H1 (cell line): ENCODE measurements around the gene OSBPL2.

Experiments used
- BACH1 ChIP-seq: IDR thresholded peaks from 2 replicates; pipeline ENCODE4 v1.6.1; 2012; ENCODE audit warnings: low read length, improper control_type of control experiment
- CTCF ChIP-seq, 3 experiments: IDR thresholded peaks; 1 replicate in 2 of 3; 2 replicates in 1 of 3; pipeline versions ENCODE4 v1.5.1 to v1.6.1; 2011; ENCODE audit warnings: low read length in 3 of 3, mild to moderate bottlenecking in 3 of 3, inconsistent platforms in 2 of 3, low read depth in 1 of 3, moderate library complexity in 1 of 3; ENCODE audit not compliant: insufficient read depth in 1 of 3; ENCODE audit errors: control extremely low read depth in 1 of 3
- EP300 ChIP-seq, 2 experiments: IDR thresholded peaks; 1 replicate in 1 of 2; 2 replicates in 1 of 2; pipeline ENCODE4 v1.6.1; 2011 to 2012; ENCODE audit warnings: low read depth in 2 of 2, low read length in 2 of 2, mild to moderate bottlenecking in 2 of 2, borderline replicate concordance in 1 of 2, inconsistent platforms in 1 of 2, moderate library complexity in 1 of 2
- HDAC6 ChIP-seq: IDR thresholded peaks from one replicate; pipeline ENCODE4 v1.7.1; 2012; ENCODE audit warnings: low read depth, mild to moderate bottlenecking, inconsistent platforms, low read length, moderate library complexity
- JUN ChIP-seq: IDR thresholded peaks from 2 replicates; pipeline ENCODE4 v1.6.1; 2011; ENCODE audit warnings: low read depth, mild to moderate bottlenecking, improper control_type of control experiment, low read length
- JUND ChIP-seq: IDR thresholded peaks from 2 replicates; pipeline ENCODE4 v1.6.1; 2011; ENCODE audit warnings: mild to moderate bottlenecking, improper control_type of control experiment, low read length
- POLR2A ChIP-seq, 2 experiments: IDR thresholded peaks; 1 replicate in 1 of 2; 2 replicates in 1 of 2; pipeline ENCODE4 v1.6.1; 2011; ENCODE audit warnings: low read depth in 2 of 2, low read length in 2 of 2, mild to moderate bottlenecking in 2 of 2; ENCODE audit errors: control extremely low read depth in 1 of 2
- TEAD4 ChIP-seq: IDR thresholded peaks from 2 replicates; pipeline ENCODE4 v1.6.1; 2012; ENCODE audit warnings: low read depth, low read length, inconsistent platforms, mixed read lengths
- TF ChIP-seq, protein P1 (sequence below): IDR thresholded peaks from 2 replicates; pipeline ENCODE4 v1.6.1; 2012; ENCODE audit warnings: inconsistent platforms
- TF ChIP-seq, protein P2 (sequence below): IDR thresholded peaks from 2 replicates; pipeline ENCODE4 v1.6.1; 2012; ENCODE audit warnings: low read length, inconsistent platforms

- no peak for TF ChIP-seq JUND
- TF ChIP-seq CTCF (IDR thresholded peaks at IDR 0.05; ENCODE audit: control extremely low read depth in 1 of 3, insufficient read depth in 1 of 3, low read depth in 1 of 3, low read length in 3 of 3): no peak
- TF ChIP-seq, protein P1, sequence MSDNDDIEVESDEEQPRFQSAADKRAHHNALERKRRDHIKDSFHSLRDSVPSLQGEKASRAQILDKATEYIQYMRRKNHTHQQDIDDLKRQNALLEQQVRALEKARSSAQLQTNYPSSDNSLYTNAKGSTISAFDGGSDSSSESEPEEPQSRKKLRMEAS: no peak
- TF ChIP-seq HDAC6: no peak
- TF ChIP-seq, protein P2, sequence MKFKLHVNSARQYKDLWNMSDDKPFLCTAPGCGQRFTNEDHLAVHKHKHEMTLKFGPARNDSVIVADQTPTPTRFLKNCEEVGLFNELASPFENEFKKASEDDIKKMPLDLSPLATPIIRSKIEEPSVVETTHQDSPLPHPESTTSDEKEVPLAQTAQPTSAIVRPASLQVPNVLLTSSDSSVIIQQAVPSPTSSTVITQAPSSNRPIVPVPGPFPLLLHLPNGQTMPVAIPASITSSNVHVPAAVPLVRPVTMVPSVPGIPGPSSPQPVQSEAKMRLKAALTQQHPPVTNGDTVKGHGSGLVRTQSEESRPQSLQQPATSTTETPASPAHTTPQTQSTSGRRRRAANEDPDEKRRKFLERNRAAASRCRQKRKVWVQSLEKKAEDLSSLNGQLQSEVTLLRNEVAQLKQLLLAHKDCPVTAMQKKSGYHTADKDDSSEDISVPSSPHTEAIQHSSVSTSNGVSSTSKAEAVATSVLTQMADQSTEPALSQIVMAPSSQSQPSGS: no peak
- no peak for TF ChIP-seq POLR2A (IDR thresholded peaks at IDR 0.05; ENCODE audit: control extremely low read depth in 1 of 2, low read depth in 2 of 2, low read length in 2 of 2)
- no peak for TF ChIP-seq TEAD4
- no peak for TF ChIP-seq JUN
- TF ChIP-seq EP300 (IDR thresholded peaks at IDR 0.05; ENCODE audit: borderline replicate concordance in 1 of 2, low read depth in 2 of 2, low read length in 2 of 2): no peak
- no peak for TF ChIP-seq BACH1
These were observed 11.4 kb upstream of the OSBPL2 start for GRCh38 chr20:62226707-62227590.
